DOHH2 (cell line): ENCODE measurements around the gene KCNJ6.

Experiments used
- H3F3A ChIP-seq: fragments of 200-600 bp; sonication (generic), shearing (Covaris generic); 2 replicates; pipeline ENCODE4 v1.6.0; 2016; ENCODE audit warnings: antibody characterized with exemption, mild to moderate bottlenecking; ENCODE audit not compliant: control insufficient read depth, insufficient read depth
- H3K27ac ChIP-seq: fragments of 200-600 bp; sonication (generic); 2 replicates; pipeline ENCODE4 v1.5.1; 2014; ENCODE audit warnings: low read depth, mild to moderate bottlenecking, low read length, moderate library complexity
- H3K27me3 ChIP-seq: fragments of 200-600 bp; sonication (generic); 2 replicates; pipeline ENCODE4 v1.6.1; 2014; ENCODE audit warnings: mild to moderate bottlenecking, low read length, mixed read lengths; ENCODE audit not compliant: control insufficient read depth
- H3K36me3 ChIP-seq: fragments of 200-600 bp; sonication (generic); 2 replicates; pipeline ENCODE4 v1.6.1; 2014; ENCODE audit warnings: mild to moderate bottlenecking, low read length, moderate library complexity, mixed read lengths; ENCODE audit not compliant: control insufficient read depth
- H3K4me1 ChIP-seq: fragments of 200-600 bp; sonication (generic); 2 replicates; pipeline ENCODE4 v1.6.1; 2014; ENCODE audit warnings: mild to moderate bottlenecking, low read length, mixed read lengths; ENCODE audit not compliant: control insufficient read depth
- H3K4me2 ChIP-seq: fragments of 200-600 bp; sonication (generic); 2 replicates; pipeline ENCODE4 v1.6.0; 2014; ENCODE audit warnings: mild to moderate bottlenecking, low read length, moderate library complexity
- H3K4me3 ChIP-seq: fragments of 200-600 bp; sonication (generic); 2 replicates; pipeline ENCODE4 v1.5.1; 2014; ENCODE audit warnings: mild to moderate bottlenecking, low read length, mixed read lengths
- H3K79me2 ChIP-seq: fragments of 200-600 bp; sonication (generic); 2 replicates; pipeline ENCODE4 v1.6.1; 2014; ENCODE audit warnings: mild to moderate bottlenecking, low read length, mixed read lengths; ENCODE audit not compliant: control insufficient read depth
- H3K9me2 ChIP-seq: fragments of 200-600 bp; sonication (generic); replicated peaks from 2 replicates; pipeline ENCODE4 v1.6.1; 2014; ENCODE audit warnings: mild to moderate bottlenecking, low read length, mixed read lengths; ENCODE audit not compliant: control insufficient read depth
- H3K9me3 ChIP-seq: fragments of 200-600 bp; sonication (generic); 2 replicates; pipeline ENCODE4 v1.6.1; 2014; ENCODE audit warnings: antibody characterized with exemption, low read length, mixed read lengths; ENCODE audit not compliant: control insufficient read depth, insufficient read depth
- H4K20me1 ChIP-seq: fragments of 200-600 bp; sonication (generic); 2 replicates; pipeline ENCODE4 v1.6.0; 2014; ENCODE audit warnings: low read depth, mild to moderate bottlenecking, antibody characterized with exemption, low read length, moderate library complexity; ENCODE audit not compliant: control insufficient read depth, insufficient read depth
- CTCF ChIP-seq: fragments of 200-600 bp; sonication (generic); IDR thresholded peaks from one replicate; pipeline ENCODE4 v1.5.1; 2014; ENCODE audit warnings: antibody characterized with exemption, mild to moderate bottlenecking, low read depth, low read length; ENCODE audit not compliant: poor library complexity, severe bottlenecking
- EZH2phosphoT487 ChIP-seq: fragments of 200-600 bp; sonication (generic); IDR thresholded peaks from 2 replicates; pipeline ENCODE4 v1.6.1; 2017; ENCODE audit warnings: borderline replicate concordance, mild to moderate bottlenecking, antibody characterized with exemption, low read length, moderate library complexity, mixed read lengths

The KCNJ6 gene

GRCh38 chr21:37936010-37936785 is 19.9 kb upstream of the KCNJ6 start:
- no peaks in the 10 kb centered on the region for H3K36me3 ChIP-seq
- TF ChIP-seq EZH2phosphoT487 (no peak), CTCF (no peak)

GRCh38 chr21:37932936-37933335 is 16.7 kb upstream of the KCNJ6 start:
- Histone ChIP-seq H4K20me1 (no peaks in the 10 kb centered on the region), H3K9me3 (0 out of 2 replicates have a peak, but pooled peaks cover 4% of the 10 kb centered on the region), H3K4me3 (no peak overlapping the region), H3K4me2 (no peak overlapping the region), H3K27me3 (no peaks in the 10 kb centered on the region), H3K36me3 (no peaks in the 10 kb centered on the region), H3K79me2 (no peaks in the 10 kb centered on the region), H3K4me1 (no peaks in the 10 kb centered on the region), H3K9me2 (no peaks in the 10 kb centered on the region), H3F3A (no peaks in the 10 kb centered on the region), H3K27ac (no peak overlapping the region)
- no peak for TF ChIP-seq EZH2phosphoT487
- no peak for TF ChIP-seq CTCF

More at GRCh38 chr21:37936010-37936785, 19.9 kb upstream of the KCNJ6 start:
- H3K27ac ChIP-seq = no peak overlapping the region
- 0 out of 2 replicates have a peak, but pooled peaks cover 4% of the 10 kb centered on the region for H3K9me3 ChIP-seq
- no peaks in the 10 kb centered on the region for H3F3A ChIP-seq
- H3K4me3 ChIP-seq = no peak overlapping the region
- no peaks in the 10 kb centered on the region for H3K79me2 ChIP-seq
- H3K4me2 ChIP-seq = no peak overlapping the region
- no peaks in the 10 kb centered on the region for H3K4me1 ChIP-seq
- no peaks in the 10 kb centered on the region for H3K27me3 ChIP-seq
- H3K9me2 ChIP-seq = no peaks in the 10 kb centered on the region
- H4K20me1 ChIP-seq = no peaks in the 10 kb centered on the region

DNA sequence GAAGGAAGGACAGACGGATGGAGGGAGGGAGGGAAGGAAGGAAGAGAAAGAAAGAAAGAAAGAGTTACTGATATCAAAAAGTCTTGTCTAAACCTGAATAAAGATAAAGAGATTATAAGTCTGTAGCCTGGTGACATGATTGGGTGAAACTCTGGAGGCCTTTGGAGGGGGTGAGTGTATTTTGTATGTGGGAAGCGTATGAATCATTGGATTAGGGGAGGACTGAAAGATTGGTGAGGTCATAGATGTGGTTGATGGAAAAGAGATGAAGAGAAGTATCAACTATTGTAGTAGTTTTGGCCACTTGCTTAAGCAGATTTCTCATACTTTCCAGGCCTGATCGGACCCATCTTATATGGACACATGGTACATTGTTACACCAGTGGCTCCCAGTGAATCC is 11.5 kb upstream of the KCNJ6 start:
- Histone ChIP-seq H3K9me2 (no peaks in the 10 kb centered on the region), H4K20me1 (no peaks in the 10 kb centered on the region), H3K27me3 (no peaks in the 10 kb centered on the region), H3K79me2 (no peaks in the 10 kb centered on the region), H3F3A (no peaks in the 10 kb centered on the region), H3K4me3 (no peak overlapping the region), H3K36me3 (no peaks in the 10 kb centered on the region), H3K9me3 (no peaks in the 10 kb centered on the region), H3K4me1 (no peaks in the 10 kb centered on the region), H3K4me2 (no peak overlapping the region), H3K27ac (no peak overlapping the region)
- TF ChIP-seq CTCF (no peak), EZH2phosphoT487 (no peak)
